Measurements from ENCODE around the gene SEC22A.

The SEC22A gene

DNA sequence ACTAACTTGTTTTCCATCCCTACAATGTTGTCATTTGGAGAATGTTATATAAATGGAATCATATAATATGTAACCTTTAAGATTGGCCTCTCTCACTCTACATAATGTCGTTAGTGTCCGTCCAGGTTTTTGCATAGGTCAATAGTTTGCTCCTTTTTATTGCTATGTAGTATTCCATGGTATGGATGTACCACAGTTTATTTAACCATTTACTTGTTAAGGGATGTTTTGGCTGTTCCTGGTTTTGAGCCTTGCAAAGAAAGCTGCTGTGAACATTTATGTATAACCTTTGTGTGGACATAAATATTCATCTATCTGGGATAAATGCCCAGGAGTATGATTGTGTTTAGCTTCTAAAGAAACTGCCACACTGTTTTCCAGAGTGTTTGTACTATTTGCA lies 34.1 kb upstream of the SEC22A start:
- no peaks in the 10 kb centered on the region for H3K27me3 ChIP-seq
- TF ChIP-seq Cebpa-rat (IDR thresholded peaks at IDR 0.05): no peak
- peaks cover 0 to 18% (median 8%) of the 10 kb centered on the region in 11 experiments; a peak in 11 of 22 replicates for H3K36me3 ChIP-seq
- H4K20me1 ChIP-seq: no peaks in the 10 kb centered on the region
- no peaks in the 10 kb centered on the region for H3K4me1 ChIP-seq
- H3K9ac ChIP-seq: no peak overlapping the region
- H3K4me2 ChIP-seq: no peak overlapping the region
- H3K4me3 ChIP-seq: no peak overlapping the region
- H3K27ac ChIP-seq: no peak overlapping the region
- H3K9me3 ChIP-seq (replicated peaks in 1 of 11): peaks cover 9 to 30% (median 16%) of the 10 kb centered on the region in 11 experiments; a peak in 16 of 22 replicates

DNA sequence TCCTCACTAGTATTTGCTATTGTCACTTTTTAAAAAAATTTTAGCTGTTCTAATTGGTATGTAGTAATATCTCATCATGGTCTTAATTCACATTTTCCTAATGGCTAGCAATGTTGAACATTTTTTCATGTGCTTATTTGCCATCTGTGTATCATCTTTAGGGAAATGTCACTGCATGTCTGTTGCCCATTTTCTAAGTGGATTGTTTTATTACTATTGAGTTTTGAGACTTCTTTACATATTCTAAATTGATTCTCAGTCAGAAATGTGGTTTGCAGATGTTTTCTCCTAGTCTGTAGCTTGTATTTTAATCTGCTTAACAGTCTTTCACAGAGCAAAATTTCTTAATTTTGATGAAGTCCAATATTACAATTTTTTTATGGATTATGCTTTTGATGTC lies 33.6 kb upstream of the SEC22A start:
- no peaks in the 10 kb centered on the region for H3K4me1 ChIP-seq
- peaks cover 0 to 18% (median 8%) of the 10 kb centered on the region in 11 experiments; a peak in 11 of 22 replicates for H3K36me3 ChIP-seq
- H4K20me1 ChIP-seq: no peaks in the 10 kb centered on the region
- no peak overlapping the region for H3K4me3 ChIP-seq
- H3K27ac ChIP-seq: no peak overlapping the region
- no peaks in the 10 kb centered on the region for H3K27me3 ChIP-seq
- no peak overlapping the region for H3K4me2 ChIP-seq
- no peak for TF ChIP-seq Cebpa-rat (IDR thresholded peaks at IDR 0.05)
- H3K9me3 ChIP-seq (replicated peaks in 1 of 11): peaks cover 9 to 30% (median 16%) of the 10 kb centered on the region in 11 experiments; a peak in 16 of 22 replicates
- H3K9ac ChIP-seq: no peak overlapping the region

DNA sequence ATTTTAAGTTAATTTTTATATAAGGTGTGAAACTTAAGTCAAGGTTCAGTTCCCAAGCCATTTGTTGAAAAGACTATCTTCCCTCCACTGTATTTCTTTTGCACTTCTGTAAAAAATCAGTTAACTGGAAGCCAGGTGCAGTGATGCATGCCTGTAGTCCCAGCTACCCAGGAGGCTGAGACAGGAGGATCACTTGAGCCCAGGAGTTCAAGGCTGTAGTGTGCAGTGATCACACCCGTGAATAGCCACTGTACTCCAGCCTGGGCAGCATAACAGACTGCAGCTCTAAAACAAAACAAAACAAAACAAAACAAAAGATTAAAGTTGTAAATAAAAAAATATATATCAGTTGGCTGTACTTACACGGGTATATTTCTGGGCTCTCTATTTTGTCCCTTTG lies 33.1 kb upstream of the SEC22A start:
- no peaks in the 10 kb centered on the region for H3K4me1 ChIP-seq
- H3K9ac ChIP-seq: no peak overlapping the region
- H4K20me1 ChIP-seq: no peaks in the 10 kb centered on the region
- H3K27ac ChIP-seq: no peak overlapping the region
- no peaks in the 10 kb centered on the region for H3K27me3 ChIP-seq
- H3K4me3 ChIP-seq: no peak overlapping the region
- H3K4me2 ChIP-seq: no peak overlapping the region
- H3K9me3 ChIP-seq (replicated peaks in 1 of 11): peaks cover 9 to 30% (median 16%) of the 10 kb centered on the region in 11 experiments; a peak in 16 of 22 replicates
- H3K36me3 ChIP-seq: peaks cover 0 to 18% (median 8%) of the 10 kb centered on the region in 11 experiments; a peak in 11 of 22 replicates
- TF ChIP-seq Cebpa-rat (IDR thresholded peaks at IDR 0.05): no peak

DNA sequence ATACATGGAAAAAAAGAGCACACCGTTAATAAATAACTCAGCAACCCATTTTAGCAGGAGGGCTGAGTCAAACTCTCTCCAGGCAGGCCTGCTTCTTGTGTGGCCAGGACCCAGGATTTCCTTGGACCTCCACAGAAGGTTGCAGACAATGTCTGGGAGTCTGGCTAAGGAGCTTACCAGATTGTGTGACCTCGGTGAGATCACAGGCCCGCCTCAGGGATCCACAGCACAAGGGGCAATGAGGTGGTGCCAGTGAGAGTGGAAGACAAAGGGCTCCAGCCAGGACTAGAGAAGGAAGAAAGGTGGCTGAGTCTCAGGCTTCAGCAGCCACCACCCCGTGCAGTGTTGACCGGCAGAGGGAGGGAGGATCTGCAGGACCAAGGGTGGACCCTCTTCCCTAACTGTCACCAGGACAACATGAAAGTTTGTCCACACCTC lies 32.2 kb upstream of the SEC22A start:
- Histone ChIP-seq H4K20me1 (no peaks in the 10 kb centered on the region), H3K9me3 (replicated peaks in 1 of 11) (peaks cover 9 to 24% (median 16%) of the 10 kb centered on the region in 11 experiments; a peak in 16 of 22 replicates), H3K27ac (no peak overlapping the region), H3K36me3 (peaks cover 0 to 12% (median 2%) of the 10 kb centered on the region in 11 experiments; a peak in 10 of 22 replicates), H3K4me1 (no peaks in the 10 kb centered on the region), H3K4me2 (no peak overlapping the region), H3K4me3 (no peak overlapping the region), H3K27me3 (no peaks in the 10 kb centered on the region), H3K9ac (no peak overlapping the region)
- no peak for TF ChIP-seq Cebpa-rat (IDR thresholded peaks at IDR 0.05)

DNA sequence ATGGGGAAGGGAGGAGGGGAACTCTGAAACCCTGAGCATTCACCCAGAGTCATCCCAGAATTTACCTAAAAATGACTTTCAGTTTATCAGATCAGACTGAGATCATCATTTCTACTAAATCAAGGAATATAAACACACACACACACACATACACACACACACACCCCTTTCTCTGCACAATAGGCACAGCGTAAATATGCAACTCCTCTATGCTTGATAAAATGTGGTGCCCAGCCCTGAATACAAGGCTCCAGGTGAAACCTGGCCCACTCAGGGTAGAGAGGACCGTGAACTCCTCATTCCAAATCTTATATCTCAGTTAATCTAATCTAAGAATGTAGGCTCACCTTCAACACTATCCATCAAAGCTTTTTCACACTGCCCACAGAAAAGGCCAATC lies 31.8 kb upstream of the SEC22A start:
- Histone ChIP-seq H3K4me1 (no peaks in the 10 kb centered on the region), H3K4me2 (no peak overlapping the region), H3K4me3 (no peak overlapping the region), H4K20me1 (no peaks in the 10 kb centered on the region), H3K27me3 (no peaks in the 10 kb centered on the region), H3K9ac (no peak overlapping the region), H3K36me3 (peaks cover 0 to 8% (median 0%) of the 10 kb centered on the region in 11 experiments; a peak in 4 of 22 replicates), H3K27ac (no peak overlapping the region), H3K9me3 (replicated peaks in 1 of 11) (peaks cover 6 to 20% (median 13%) of the 10 kb centered on the region in 11 experiments; a peak in 16 of 22 replicates)
- no peak for TF ChIP-seq Cebpa-rat (IDR thresholded peaks at IDR 0.05)

DNA sequence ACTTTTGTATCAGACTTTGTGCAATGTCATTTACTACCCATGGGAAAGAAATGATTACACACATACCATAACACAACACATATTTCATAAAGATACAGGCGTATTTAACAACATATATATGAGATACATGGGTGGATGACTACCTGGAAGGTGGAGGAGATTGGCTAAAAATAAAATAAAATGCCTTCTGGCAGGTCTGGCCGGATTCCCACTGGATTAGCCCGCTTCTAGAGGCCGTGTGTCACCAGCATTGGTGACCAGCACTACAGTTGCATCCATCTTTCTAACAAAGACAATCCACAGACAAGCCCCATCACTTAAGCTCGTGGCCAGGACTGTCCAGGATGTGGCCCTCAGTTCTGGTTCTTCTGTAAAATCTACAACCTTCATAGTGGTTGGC lies 21.0 kb upstream of the SEC22A start:
- H3K27ac ChIP-seq: no peak overlapping the region
- no peaks in the 10 kb centered on the region for H3K36me3 ChIP-seq
- H3K4me2 ChIP-seq: no peak overlapping the region
- no peak overlapping the region for H3K9ac ChIP-seq
- no peaks in the 10 kb centered on the region for H3K27me3 ChIP-seq
- H3K4me3 ChIP-seq: no peak overlapping the region
- no peaks in the 10 kb centered on the region for H3K4me1 ChIP-seq
- TF ChIP-seq Cebpa-rat (IDR thresholded peaks at IDR 0.05): no peak
- no peaks in the 10 kb centered on the region for H4K20me1 ChIP-seq
- peaks cover 0 to 8% (median 0%) of the 10 kb centered on the region in 11 experiments; a peak in 2 of 22 replicates for H3K9me3 ChIP-seq (replicated peaks in 1 of 11)

DNA sequence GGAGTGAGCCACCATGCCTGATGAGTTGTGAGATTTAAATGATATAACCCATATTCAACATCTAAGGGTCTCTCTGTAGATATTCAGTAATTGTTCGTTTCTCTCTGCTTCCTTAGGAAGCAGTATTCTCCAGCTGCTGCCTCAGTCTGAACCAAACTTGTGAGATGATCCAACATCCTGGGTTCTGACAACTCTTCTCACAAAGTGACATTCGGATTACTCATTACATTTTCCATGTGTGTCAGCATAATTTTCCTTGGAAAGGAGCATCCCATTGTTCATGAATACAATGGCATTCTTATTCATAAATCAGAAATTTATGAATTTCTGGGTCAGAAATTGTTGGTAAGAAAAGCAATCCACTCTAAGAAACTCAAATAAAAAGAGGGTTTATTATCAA lies 15.0 kb upstream of the SEC22A start:
- no peaks in the 10 kb centered on the region for H3K27me3 ChIP-seq
- peaks cover 0 to 8% (median 0%) of the 10 kb centered on the region in 11 experiments; a peak in 2 of 22 replicates for H3K9me3 ChIP-seq (replicated peaks in 1 of 11)
- no peak overlapping the region for H3K4me2 ChIP-seq
- H3K9ac ChIP-seq: no peak overlapping the region
- TF ChIP-seq Cebpa-rat (IDR thresholded peaks at IDR 0.05): no peak
- no peaks in the 10 kb centered on the region for H3K4me1 ChIP-seq
- no peak overlapping the region for H3K4me3 ChIP-seq
- H4K20me1 ChIP-seq: no peaks in the 10 kb centered on the region
- no peak overlapping the region for H3K27ac ChIP-seq
- H3K36me3 ChIP-seq: no peaks in the 10 kb centered on the region

DNA sequence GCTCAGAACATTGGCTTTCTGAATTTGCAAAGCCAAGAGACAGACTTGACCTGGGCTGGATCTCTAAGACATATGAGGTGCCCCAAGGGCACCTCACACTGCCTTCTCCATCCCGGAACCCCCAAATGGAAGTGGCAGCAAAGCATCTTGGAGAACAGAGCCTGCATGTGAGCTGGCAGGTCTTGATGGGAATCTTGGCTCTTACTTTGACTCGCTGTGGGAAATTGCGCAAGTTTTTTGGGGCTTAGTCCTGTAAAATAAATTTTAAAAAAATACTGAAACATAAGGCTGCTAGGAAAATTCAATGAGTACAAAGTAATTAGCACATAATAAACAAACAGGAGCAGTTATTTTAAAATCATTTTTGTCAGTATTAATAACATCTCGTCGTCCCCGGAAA lies 13.7 kb upstream of the SEC22A start:
- Histone ChIP-seq H4K20me1 (no peaks in the 10 kb centered on the region), H3K27ac (no peak overlapping the region)
- peak in 5 of 11 experiments; percentile 18 to 79 (median 29); a peak in 5 of 22 replicates for TF ChIP-seq Cebpa-rat (IDR thresholded peaks at IDR 0.05)

DNA sequence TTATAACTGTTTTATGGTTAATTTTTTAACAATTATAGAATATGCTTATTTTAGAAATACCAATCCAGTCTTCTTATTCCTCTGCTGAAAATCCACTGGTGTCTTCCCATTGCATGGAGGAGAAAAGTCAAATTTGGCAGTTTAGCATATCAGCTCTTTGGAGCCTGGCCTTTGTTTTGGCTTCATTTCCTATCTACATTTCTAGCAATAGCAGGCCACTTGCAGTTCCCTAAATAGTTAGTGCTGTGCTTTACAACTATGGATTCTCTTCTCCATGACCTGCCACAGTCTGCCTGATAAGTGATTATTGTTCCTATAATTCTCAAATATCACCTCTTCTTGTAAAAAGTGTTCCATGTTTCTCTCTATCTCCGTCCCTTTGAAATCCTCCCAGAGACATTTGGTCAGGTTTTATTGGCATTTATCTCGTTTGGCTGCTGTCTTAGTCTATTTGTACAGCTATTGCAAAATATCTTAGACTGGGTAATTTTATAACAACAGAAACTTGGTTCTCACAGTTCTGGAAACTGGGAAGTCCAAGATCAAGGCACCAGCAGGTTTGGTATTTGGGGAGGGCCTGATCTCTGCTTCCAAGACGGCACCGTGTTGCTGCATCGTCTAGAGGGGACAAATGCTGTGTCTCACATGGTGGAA lies 8.2 kb upstream of the SEC22A start:
- Histone ChIP-seq H3K27ac (no peak overlapping the region), H3K27me3 (no peaks in the 10 kb centered on the region), H3K4me1 (no peaks in the 10 kb centered on the region), H3K4me3 (no peak overlapping the region), H4K20me1 (no peaks in the 10 kb centered on the region), H3K4me2 (no peak overlapping the region), H3K36me3 (no peaks in the 10 kb centered on the region), H3K9me3 (replicated peaks in 1 of 11) (peaks cover 5 to 18% (median 14%) of the 10 kb centered on the region in 11 experiments; a peak in 20 of 22 replicates), H3K9ac (no peak overlapping the region)
- TF ChIP-seq Cebpa-rat (IDR thresholded peaks at IDR 0.05): no peak

More for the DNA sequence above, 13.7 kb upstream of the SEC22A start:
- Histone ChIP-seq H3K9me3 (replicated peaks in 1 of 11) (no peaks in the 10 kb centered on the region), H3K4me1 (no peaks in the 10 kb centered on the region), H3K9ac (no peak overlapping the region), H3K4me3 (no peak overlapping the region), H3K4me2 (no peak overlapping the region), H3K27me3 (no peaks in the 10 kb centered on the region), H3K36me3 (no peaks in the 10 kb centered on the region)

DNA sequence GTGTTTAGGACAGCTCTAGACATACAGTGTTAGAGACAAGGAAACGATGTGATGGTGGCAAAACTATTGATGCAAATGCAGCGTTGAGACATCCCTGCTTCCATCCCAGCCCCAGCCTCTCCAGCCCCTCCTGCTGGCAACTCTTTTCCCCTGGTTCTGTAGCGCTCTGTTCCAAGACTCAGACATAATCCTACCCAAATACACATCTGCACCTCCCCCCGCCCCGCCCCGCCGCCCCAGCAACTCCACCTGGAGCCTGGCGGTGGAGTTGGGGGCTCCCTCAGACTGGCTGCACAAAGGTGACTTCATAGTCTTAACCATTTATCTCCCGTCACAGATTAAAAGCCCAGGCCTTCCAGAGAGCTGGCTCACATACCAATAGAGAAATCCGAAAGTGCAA lies 7.2 kb upstream of the SEC22A start:
- no peak overlapping the region for H3K9ac ChIP-seq
- no peak for TF ChIP-seq Cebpa-rat (IDR thresholded peaks at IDR 0.05)
- H3K4me3 ChIP-seq: no peak overlapping the region
- no peak overlapping the region for H3K4me2 ChIP-seq
- H3K4me1 ChIP-seq: no peaks in the 10 kb centered on the region
- no peaks in the 10 kb centered on the region for H3K36me3 ChIP-seq
- peaks cover 7 to 25% (median 22%) of the 10 kb centered on the region in 11 experiments; a peak in 20 of 22 replicates for H3K9me3 ChIP-seq (replicated peaks in 1 of 11)
- H3K27ac ChIP-seq: no peak overlapping the region
- H3K27me3 ChIP-seq: no peaks in the 10 kb centered on the region
- no peaks in the 10 kb centered on the region for H4K20me1 ChIP-seq

All from BLaER1 treated with 17β-estradiol and CSF1 and Interleukin-3, amounts not matched to agents 10 nM and 100 nM (cell line).